ENCODE measurements around the gene PLD6. TPM values are rescaled to one million over a fixed set of nuclear protein-coding genes. Genes with fewer than 3 reads are reported as not detected.

PLD6 gene
- total and polyA plus RNA-seq, 10 of the 15 experiments (the other 5 are each of a cell fraction or from before 2014, with no cell fraction given), result 4.7 to 21.4 (median 12.0) TPM

DNA sequence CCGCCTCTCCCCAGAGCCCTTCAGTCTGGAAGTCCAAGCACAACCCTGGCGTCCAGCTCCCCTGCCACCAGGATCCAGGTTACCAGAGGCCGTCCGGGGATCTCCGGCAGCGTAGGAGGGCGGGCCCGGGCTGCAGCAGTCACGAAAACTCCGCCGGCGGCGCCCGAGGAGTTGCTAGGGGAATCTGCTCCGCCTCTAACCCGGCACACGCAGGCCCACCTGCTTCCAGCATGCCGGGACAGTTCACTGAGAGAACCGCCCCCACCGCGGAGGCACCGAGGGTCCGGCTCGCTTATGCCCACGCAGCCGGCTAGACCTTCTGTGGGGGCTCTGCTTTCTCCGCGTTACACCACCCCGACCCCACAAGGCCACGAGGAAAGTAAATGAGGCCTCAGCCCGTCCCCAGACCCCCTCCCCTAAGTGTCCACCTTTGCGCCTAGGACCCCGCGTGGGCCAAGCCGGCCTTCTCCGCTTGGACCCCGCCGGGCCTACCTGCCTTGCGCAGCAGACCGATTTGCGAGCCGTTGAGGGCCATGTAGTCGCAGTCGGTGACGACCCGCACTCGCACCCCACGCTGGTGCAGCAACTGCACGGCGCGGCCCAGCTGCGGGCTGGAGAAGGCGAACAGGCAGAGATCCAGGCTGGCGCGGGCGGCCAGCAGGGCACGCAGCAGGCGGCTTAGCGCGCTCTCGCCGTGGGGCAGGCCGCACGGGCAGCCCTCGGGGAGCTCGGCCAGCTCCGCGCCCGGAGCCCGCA, 587 bp downstream of the PLD6 start (continued):
- TF ChIP-seq MYB (IDR thresholded peaks at IDR 0.05; ENCODE audit: borderline replicate concordance, low read depth, low read length) (no peak), SIN3A (IDR thresholded peaks at IDR 0.05; ENCODE audit: low read depth, low read length) (peak; percentile 33; the same call in 1 of the 2 replicates), USF1 (IDR thresholded peaks at IDR 0.05; ENCODE audit: borderline replicate concordance, extremely low read length, insufficient read depth, low read depth, low read length) (no peak), BHLHE40 (IDR thresholded peaks at IDR 0.05; ENCODE audit: borderline replicate concordance in 1 of 2, low read depth in 2 of 2, low read length in 1 of 2) (peak in 1 of 2 experiments; percentile 27; a peak in 1 of 4 replicates), MXI1 (IDR thresholded peaks at IDR 0.05; ENCODE audit: low read depth, low read length) (peak; percentile 84)
- TF ChIP-seq, protein P1, sequence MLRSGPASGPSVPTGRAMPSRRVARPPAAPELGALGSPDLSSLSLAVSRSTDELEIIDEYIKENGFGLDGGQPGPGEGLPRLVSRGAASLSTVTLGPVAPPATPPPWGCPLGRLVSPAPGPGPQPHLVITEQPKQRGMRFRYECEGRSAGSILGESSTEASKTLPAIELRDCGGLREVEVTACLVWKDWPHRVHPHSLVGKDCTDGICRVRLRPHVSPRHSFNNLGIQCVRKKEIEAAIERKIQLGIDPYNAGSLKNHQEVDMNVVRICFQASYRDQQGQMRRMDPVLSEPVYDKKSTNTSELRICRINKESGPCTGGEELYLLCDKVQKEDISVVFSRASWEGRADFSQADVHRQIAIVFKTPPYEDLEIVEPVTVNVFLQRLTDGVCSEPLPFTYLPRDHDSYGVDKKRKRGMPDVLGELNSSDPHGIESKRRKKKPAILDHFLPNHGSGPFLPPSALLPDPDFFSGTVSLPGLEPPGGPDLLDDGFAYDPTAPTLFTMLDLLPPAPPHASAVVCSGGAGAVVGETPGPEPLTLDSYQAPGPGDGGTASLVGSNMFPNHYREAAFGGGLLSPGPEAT (IDR thresholded peaks at IDR 0.05; ENCODE audit: low read depth), result peak; percentile 81; the same call in 1 of the 2 replicates

Data from GM12878 (cell line).